GM19193 (cell line): ENCODE measurements around the gene VSTM4.

Experiments used
- POLR2A ChIP-seq: IDR thresholded peaks from 4 replicates; pipeline ENCODE4 v1.6.1; 2011; ENCODE audit not compliant: insufficient read depth, insufficient read length; ENCODE audit errors: extremely low read depth

VSTM4 gene

DNA sequence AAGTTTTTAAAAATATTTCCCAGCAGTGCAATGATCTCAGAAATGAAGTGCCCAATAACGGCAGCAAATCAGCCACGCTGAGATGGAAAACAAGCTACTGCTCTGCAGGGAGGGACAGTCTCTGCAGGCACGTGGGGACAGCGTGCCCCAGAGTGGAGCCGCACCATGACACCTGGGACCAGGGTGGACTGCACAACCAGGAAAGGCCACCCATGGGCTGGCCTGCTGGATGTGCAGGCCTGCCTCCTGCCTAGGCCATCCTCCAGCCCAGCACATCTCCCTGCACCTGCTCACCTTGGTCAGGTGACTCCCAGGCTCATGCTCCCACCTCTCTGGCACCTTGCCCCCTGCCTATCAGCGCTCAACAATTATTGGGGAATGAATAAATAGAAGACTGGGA is 80.4 kb downstream of the VSTM4 start:
- TF ChIP-seq POLR2A = no peak

DNA sequence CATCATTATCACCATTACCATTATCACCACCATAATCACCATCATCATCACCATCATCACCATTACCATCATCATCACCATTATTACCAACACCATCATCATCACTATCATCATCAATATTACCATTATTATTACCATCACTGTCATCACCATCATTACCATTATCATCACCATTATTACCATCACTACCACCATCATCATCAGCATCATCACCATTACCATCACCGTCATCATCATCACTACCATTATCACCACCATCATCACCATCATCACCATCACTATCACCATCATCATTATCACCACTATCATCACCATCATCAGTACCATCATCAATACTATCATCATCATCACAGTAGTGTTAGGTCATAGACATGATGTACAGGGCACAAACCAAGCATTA is 81.4 kb downstream of the VSTM4 start:
- no peak for TF ChIP-seq POLR2A

DNA sequence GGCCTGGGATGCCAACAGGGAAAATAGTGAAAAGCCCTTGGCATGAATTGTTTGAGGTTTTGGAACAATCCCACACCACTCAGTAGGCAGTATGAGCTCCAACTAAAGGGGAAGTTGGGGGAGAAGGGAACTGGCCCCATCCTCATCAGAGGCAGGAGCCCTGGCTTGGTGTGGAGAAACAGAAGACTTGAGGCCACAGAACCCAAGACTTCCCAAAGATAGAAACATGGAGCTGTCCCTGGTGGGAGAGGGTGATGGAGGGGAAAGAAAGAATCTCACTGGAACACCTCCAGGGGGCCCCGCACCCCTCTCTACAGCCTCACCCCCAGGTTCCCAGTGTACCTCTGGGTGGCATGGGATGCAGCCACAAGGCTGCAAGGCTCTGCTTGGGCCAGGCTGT is 85.7 kb downstream of the VSTM4 start:
- TF ChIP-seq POLR2A = no peak

DNA sequence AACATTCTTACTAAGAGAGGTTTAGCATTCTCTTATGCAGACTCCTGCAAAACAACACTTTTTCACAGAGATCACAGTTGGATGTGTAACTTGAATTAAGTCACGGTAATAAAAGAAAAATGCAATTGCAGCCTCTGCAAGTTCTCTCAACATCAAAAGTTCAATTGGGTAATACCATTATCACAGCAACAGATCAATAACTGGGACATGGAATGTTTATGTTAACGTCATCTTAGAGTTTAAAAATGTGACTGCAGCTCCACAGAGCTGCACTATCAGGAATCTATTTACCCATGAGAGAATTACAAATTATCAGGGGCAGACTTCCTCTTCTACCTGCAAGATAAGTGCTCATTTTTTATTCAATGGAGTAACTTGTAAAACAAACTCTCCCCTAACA is 86.7 kb downstream of the VSTM4 start:
- no peak for TF ChIP-seq POLR2A

DNA sequence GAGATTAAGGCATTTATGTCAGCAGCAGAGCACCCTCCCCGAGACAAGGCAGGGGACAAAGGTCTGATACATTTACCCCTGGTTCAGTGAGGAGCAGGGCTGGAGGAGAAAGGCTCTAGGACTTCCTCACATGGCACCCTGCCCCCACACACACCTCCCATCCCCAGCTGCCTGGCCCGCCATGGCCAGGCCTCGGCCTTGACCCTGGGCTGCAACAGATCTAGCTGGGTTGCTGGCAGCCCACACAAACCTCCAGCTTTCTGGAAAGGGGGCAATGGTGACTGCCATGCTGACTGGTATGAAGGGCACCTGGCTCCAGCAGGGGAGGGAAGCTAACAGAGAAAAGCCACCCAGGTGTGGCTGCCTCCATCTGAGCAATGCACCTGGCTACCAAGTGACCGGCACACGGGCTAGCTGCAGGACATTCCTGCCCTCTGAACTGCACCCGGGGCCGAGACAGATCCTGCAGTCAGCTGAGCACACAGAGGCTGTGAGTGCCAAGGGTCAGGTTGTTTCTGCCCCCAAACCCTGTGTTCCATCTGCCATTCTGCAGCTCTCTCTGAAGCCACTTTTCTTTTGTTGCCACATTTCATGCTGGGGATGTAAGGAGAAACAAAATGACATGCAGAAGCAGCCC is 89.9 kb downstream of the VSTM4 start:
- no peak for TF ChIP-seq POLR2A

DNA sequence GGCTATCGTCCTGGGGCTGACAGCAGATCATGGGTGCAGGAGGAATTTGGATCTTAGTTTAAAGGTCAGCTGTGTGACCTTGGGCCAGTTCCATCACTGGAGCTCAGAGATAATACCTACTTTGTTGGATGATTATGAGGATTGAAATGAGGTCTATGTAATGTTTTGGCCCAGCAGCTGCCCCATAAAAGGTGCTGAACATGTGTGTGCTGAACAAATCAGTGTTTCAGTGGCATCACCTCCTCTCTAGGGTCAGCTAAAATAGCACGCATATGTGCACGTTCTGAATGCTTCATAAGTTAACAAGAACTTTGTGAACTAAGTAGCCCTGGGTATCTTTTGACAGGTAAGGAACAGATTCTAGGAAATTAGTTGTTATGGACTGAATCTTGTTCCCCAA is 90.8 kb downstream of the VSTM4 start:
- no peak for TF ChIP-seq POLR2A

DNA sequence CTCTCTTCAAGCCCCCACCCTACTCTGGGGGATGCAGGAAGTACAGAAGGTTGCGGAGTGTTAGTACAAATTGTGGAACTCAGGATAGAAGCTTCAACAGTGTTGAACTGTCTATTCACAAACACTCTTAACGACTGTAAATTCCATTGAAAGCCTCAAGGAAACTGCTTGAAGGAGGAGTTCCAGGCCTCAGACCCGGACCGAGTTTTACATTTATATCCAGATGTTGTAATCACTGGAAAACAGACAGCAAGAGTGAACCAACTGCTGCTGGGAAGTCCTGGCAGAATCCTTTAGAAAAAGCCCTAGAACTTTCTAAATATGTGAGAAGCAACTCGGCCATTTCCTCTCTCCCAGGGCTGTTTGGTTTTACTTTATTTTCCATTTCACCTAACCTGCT is 91.6 kb downstream of the VSTM4 start:
- no peak for TF ChIP-seq POLR2A

DNA sequence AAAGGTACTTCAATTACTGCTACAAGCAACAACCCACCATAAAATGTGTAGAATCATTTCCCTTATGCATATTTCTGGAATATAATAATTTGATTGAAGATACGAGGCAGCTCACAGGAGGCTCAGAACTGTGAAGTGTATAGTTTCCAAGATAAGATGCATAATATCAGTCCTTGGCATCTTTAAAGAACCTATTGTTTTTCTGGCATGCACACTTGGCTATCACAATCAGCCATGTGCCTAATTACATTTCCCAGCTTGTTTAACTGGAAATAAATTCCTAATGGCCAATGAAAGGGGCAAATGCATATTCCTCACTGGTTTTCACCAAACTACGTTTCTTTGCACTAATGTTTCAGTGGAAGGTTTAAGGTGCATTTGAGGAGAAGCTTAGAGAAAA is 92.3 kb downstream of the VSTM4 start:
- no peak for TF ChIP-seq POLR2A

DNA sequence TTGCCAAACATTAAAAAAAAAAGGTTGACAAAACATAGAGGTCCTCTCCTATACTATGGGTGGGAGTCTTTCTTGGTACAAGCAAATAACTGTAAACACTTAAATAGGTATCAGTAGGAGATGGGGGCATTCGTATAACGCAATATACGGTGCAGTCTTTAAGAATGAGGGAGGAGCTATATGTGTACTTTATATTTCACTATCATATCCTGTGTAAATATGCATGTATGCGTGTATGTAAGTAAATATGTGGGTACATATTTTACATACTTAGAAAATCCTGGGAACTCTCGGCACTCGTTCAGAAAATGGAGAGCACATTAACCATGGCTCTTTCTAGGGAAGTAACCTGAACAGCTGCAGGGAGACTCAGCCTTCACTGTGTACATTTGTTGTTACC is 93.6 kb downstream of the VSTM4 start:
- TF ChIP-seq POLR2A = no peak

DNA sequence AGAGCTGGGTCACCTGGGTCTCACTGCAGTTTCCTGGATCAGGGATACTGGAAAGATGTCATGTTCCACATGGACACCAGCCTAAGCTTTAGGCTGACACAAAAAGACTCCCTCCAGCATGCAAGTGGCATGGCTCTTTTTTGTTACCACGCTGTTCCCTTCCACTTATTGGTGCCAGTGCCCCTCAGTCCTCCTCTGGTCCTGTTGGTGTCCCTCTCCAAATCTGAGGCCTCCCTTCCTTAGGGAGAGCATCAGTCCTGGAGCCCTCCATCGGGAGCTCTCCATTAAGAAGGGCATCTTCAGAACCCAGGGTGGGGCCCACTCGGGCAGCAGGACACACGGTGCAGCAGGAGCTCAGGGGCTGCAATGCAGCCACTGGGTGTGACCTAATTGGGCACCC is 99.6 kb downstream of the VSTM4 start:
- TF ChIP-seq POLR2A = no peak

DNA sequence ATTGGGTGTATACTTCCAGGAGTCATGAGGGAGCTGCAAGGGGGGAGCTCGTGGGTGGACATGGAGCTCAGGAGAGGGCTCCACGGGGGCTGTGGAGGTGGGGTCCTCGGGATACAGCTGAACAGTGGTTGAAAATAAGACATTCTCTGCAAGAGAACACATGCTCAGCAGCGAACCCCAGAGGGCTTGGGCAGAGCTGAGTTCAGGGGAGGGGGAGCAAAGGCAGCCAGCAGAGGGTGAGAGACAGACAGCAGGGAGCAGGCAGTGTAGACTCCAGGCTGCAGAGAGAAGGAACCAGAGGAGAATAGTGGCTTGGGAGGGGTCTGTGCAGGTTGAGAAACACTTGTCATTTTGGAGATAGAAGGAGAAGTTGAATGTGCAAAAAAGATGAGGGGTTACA is 102.7 kb downstream of the VSTM4 start:
- TF ChIP-seq POLR2A = no peak

DNA sequence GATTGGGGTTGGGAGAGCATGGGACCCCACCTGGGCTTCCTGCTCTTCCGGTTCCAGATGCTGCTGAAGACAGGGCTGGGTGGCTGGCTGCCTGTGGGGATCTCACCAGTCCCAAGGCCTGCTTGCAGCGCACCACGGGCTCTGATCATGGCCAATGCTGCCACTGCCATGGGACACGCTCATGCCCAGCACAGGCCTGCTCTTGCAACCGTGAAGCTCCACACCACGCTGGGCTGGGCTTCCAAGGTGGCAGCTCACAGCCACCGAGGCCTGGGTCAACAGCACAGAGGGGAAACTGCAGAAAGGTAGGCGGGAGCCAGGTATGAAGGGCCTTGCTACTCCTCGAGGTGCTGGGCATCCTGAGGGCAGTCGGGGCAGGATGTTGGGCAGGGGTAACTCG is 103.6 kb downstream of the VSTM4 start:
- TF ChIP-seq POLR2A = no peak

DNA sequence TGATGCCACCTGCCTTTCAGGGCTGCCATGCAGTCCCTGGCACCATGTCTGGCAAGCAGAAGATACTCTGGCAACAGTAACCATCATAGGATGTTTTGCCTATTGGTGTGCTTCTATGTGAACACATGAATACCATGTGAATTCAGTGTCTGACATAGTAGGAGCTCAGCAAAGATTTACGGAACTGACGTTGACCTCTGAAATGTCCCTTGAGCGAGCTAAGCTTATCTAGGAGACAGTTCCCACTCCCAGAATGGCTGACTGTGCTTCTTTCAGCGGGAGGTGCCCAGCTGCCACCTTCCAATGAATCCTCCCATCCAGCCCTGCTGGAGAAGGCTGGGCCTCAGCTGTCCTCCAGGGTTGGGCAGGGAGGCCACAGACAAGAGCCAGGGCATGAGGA is 104.5 kb downstream of the VSTM4 start:
- no peak for TF ChIP-seq POLR2A

DNA sequence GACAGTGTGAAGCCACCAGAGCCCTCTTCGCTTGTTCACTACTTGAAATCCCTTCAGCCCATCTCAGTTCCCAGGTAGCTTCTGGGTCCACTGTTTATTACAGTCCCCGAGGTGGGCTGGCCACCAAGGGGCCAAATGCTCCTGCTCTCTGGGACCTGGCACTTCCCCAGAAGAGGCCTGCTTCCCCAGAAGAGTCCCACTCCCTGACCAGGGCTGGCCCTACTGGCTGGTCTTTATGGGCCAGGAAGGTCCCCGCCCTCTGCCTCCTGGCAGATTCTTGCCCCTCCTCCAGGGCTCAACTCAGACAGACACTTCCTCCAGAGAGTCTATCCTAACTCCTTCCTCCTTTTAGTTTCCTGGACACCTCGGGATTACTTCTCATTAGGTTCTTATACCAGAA is 105.0 kb downstream of the VSTM4 start:
- no peak for TF ChIP-seq POLR2A

DNA sequence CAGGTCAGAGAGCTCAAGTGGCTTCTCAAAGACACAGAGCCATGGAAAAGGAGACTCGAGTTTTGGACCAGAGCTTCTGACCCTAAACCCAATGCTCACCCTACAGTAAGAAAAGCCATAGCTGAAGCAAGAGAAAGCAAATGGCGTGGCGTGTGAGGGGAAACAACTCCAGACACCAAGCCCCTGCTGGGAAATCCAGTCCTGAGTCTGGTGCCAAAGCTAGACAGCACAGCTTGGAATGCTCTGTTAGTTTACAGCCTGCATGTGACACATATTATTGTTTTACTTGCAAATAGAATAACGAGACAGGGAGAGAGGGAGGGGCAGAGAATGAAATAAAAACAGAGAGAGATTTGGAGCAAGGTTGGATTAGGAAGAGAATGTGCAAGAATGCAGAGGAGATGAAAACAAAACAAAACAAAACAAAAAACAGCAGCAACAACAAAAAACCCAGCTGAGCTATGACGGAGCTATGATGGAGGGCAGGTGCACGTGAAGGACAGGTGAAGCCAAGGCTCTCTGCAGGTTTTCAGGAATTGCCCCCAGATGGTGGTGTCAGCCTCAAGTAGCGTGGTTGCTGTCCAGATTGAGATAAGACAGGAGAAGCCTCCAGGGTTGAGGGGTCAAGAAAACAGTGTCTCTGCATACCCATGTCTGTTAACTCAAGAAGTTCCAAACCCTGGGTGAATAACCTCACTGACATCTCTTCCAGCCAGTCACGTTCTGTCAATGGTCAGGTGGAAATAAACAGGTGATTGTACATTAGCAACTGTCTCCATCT is 105.9 kb downstream of the VSTM4 start:
- TF ChIP-seq POLR2A = no peak

DNA sequence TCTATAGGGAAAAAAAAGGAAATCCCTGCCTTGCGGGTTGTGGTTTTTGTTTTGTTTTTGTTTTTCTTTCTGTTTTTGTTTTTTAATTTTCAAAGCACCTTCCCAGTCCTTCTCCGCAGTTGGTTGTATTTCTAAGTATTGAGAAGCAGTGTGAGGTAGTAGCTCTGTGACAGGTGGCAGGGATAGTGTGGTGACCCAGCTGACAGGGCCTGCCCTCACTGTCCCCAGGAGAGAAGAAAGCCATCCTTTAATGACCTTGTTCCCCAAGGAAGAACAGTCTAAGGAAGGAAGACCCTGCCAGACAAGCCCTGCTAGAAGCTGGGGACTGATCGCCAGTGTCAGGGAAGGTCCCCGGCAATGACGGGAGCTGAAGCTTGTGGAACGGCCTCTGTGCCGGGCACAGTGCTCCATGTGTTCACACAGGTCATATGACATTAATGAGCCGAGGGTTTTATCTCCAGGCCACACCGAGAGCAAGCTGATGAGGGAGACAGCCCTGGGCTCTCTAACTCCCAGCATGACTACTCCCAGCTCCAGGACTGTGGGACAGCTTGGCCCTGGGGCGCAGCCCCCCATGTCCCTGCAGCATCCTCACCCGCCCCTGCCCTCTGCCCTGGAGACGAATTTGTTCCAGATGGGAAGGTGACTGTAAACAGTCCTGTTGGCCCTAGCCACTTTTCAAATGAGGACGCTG is 106.7 kb downstream of the VSTM4 start:
- TF ChIP-seq POLR2A = no peak
